Erythroblast (primary cell): ENCODE results near the gene RASSF1.

ENCODE experiments used
- GATA1 ChIP-seq: IDR thresholded peaks from 2 replicates; pipeline ENCODE4 v1.6.1; 2011; ENCODE audit warnings: low read depth, mild to moderate bottlenecking, control low read depth, low read length, moderate library complexity
- POLR2A ChIP-seq: IDR thresholded peaks from 2 replicates; pipeline ENCODE4 v1.6.1; 2011; ENCODE audit warnings: mild to moderate bottlenecking, low read length

- TF ChIP-seq GATA1 (no peak), POLR2A (no peak)
Measured at GRCh38 chr3:50342813-50343633, 2.4 kb upstream of the RASSF1 start.
